ENCODE data around the gene DNAH6.
"Not testable (repeated sequence)": the region's sequence is repeated elsewhere in the genome, so short reads cannot be mapped to it uniquely, and the experiment has no call there.

DNAH6 gene, protein sequence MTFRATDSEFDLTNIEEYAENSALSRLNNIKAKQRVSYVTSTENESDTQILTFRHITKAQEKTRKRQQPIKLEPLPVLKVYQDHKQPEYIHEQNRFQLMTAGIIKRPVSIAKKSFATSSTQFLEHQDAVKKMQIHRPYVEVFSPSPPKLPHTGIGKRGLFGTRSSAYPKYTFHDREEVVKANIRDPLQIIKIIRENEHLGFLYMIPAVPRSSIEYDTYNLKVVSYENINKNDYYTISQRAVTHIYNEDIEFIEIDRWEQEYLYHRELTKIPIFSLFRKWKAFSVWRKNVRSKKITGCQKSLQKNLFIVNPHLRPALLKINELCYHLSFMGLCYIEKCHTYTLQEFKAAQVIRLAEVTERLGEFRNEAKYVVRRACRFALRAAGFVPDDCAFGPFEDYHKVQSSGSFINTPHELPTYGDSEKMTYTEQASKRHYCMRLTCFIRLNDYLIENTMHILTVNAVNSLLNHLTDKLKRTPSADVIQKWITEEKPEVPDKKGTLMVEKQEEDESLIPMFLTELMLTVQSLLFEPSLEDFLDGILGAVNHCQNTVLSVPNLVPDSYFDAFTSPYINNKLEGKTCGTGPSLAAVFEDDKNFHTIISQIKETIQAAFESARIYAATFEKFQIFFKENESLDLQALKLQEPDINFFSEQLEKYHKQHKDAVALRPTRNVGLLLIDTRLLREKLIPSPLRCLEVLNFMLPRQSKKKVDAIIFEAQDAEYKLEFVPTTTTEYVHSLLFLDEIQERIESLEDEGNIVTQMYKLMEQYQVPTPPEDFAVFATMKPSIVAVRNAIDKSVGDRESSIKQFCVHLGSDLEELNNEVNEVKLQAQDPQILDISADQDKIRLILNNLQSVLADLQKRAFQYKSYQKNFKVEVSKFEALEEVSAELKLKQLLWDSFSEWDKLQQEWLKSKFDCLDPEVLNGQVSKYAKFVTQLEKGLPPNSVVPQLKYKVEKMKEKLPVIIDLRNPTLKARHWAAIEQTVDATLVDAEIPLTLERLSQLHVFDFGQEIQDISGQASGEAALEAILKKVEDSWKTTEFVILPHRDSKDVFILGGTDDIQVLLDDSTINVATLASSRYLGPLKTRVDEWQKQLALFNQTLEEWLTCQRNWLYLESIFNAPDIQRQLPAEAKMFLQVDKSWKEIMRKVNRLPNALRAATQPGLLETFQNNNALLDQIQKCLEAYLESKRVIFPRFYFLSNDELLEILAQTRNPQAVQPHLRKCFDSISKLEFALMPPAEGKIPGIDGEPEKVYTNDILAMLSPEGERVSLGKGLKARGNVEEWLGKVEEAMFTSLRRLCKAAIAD (N-terminal part only)

DNA sequence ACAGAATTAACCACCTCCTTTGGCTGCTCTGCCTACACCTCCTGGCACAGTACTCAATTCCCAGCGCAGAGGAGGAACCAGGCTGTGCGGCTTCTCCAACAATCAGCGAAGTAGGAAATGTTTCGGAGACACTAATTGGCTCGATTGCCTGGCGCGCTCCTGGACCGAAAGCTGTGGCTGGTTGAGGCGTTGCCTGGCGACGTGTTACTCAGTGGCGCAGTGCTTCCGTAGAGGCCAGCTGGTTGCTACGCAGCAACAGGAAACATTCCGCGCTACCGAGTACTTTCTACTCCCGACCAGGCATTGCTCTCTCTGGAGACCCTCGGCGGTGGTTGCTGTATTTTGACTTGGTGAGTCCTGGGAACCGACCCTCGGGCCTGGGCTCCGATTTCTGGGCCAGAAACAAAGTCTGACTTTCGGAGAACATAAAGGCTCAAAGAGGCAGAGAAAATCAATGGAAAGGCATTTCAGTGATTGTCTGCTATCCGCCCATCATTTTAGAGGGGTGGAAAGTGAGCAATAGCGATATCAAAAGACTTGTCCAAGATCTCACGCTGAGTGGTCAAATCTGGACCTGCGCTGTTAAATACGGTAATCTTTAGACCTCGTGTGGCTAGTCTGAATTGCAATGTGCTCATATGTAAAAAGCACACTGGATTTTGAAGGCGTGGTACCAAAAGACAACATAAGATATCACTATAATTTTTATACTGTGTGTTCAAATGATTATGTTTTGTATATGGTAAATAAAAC lies at the start of gene DNAH6:
DNAH6 (plus strand) TSS at position 265 of the 753 bp plus-strand sequence. CDS start 1,329 bp downstream, outside the sequence.
- DNase-seq = peak; percentile 87

DNA sequence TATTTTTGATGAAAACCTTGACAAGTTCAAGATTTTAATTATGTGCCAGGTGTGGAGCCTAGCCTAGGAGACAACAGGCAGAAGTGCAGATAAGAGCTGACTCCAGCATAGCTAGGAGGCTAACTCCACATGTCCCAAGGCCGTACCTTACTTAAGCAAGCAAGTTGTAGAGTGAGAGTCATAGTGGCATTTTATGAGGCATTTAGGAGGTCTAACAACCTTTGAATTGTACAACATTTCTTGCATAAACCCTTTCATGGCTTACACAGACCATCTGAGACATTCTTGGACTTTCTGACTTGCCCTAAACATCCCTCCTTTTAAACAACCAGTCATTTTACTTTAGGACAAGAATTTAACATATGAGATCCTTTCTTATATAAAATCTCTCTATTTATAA lies 48.9 kb upstream of the DNAH6 start:
- DNase-seq = no peak

DNA sequence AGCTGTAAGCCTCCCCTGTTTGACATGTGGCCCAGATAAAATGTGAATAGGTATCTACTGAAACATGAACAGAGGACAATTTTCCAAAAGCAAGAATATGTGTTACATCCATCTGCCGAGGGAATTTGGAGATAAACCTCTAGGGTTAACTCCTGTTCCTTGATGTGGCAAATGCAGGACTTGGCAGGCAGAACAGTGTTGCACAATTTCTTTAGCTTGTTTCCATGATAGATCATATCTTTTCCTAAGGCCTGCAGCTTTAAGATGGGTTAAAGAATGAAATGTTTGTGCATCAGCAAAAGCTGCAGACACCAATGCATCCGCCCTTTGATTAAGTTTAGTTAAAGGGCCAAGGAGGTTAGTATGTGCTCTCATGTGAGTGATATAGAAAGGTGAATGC lies 43.9 kb upstream of the DNAH6 start:
- DNase-seq = not testable (repeated sequence)

DNA sequence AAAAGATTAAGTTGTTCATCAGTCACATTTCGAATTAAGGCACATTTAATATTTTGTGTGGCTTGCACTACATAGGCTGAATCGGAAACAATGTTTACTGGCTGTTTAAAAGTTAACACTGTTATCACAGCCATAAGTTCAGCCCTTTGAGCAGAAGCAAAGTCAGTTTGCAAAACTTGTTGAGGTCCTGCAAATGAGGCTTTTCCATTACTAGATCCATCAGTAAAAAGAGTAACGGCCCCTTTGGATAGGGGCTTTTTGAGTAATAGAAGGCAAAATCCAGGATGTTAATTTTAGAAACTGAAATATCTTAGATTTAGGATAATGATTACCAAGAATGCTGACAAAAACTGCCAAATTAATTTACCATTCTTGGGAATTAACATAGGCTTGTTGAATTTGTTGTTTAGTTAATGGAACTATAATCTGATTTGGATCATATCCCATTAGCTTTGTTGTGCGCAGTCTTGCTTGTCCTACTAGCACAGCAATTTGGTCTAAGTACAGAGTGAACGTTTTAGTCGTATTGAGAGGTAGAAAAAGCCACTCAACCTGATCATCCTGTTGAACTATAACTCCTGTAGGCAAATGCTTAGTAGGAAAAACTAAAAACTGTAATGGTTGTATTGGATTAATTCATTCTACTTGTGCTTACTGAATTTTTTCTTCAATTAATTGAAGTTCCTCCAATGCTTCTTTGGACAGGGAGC lies 43.3 kb upstream of the DNAH6 start:
- no peak for DNase-seq

DNA sequence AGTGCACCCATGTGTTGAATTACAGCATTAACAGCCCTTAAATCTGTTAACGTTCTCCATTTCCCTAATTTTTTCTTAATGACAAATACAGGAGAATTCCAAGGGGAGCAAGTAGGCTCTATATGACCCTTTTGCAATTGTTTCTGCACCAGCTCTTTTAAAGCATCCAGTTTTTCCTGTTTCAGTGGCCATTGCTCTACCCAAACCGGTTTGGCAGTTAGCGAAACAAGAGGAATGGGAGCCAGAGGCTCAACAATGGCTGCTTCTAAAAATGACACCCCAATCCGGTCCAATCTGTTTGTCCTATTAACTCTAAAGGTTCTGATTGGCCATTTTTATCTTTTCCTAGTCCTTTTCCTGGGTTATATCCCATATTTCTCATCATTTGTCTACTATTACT lies 42.1 kb upstream of the DNAH6 start:
- no peak for DNase-seq

DNA sequence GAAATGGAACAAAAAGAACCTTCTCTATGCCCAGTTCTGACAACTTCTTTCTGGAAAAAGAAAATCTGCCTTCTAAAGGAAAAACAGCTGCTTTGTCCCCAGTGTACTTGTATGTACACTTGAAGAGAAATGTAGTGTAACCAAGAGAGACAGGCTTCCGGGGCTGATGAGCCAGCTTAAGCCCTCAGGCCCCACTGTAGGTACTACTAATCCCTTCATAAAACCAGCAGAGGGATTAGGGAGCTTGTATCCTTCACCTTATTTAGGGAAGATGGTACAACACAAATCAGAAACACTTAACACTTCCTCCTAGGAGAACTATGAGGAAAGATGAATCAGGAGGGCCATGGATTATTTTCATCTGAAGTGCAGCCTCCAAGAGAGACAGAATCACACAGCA lies 38.4 kb upstream of the DNAH6 start:
- no peak for DNase-seq

DNA sequence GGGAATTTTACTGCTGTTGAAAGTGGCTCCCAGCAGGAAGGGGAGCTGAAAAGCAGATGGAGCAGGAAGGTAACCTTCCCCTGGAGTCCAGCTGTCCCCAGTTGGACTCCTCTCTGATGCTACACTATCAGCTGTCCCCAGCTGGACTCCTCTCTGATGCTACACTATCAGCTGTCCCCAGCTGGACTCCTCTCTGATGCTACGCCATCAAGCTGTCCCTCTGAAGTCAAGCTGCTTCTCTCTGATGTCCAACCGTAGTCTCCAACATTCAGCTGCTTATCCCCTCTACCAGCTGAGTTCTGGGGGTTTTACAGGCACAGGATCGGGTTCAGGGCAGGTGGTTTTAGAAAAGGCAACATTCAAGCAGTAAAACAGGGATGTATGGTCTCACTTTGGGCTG lies 37.4 kb upstream of the DNAH6 start:
- no peak for DNase-seq

DNA sequence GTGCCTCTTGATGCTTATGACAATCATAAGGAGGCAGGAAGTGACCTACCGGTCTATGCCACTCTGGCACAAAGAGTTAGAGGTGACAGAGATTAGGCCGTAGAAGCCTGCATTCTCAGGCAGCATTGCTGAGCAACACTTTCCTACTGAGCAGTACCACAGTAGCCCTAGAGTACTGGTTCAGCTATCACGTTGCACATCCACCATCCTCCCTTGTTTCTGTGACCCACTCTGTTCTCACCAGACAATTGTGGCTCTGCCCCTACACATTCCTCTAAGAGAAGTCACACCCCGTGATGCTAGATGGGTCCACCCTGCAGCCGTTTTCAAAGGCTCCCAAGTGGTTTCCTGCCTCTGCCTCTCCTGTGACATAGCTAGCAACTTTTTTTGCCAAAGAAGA lies 34.6 kb upstream of the DNAH6 start:
- DNase-seq = peak; percentile 43

DNA sequence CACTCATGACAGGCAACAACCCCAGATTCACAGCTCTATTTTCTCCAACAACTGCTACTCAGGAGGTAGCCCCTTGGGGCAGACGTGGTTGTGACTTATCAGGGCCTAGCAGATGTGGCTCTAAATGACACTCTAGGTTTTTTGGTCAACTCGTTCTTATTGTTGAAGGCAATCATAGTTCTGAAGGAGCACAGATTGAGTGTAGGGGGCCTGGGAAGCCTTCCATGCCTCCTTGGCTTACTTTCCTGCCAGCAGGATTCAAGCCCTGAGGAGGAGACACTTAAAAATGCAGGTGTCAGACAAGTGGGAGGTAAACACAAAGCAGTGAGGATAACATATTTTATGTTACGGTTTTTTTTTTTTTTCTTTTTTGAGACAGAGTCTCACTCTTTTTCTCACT lies 33.7 kb upstream of the DNAH6 start:
- DNase-seq = no peak

DNA sequence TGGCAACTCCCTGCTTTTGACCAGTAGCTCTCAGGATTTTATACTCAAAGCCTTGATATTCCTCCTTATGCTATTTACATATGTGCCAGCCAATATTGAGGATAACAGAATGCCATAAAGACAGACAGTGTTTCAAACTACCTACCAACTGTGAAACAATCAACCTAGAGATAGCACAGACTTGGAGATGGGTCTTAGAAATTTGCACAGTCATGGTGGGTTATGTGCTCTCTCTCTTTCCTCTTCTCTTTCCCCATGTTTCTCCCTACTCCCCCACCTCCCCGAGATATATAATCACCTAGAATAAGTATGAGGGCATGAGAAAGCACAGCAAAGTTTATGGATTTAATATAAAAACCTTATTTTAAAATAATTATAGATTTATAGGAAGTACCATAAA lies 33.0 kb upstream of the DNAH6 start:
- DNase-seq = no peak

DNA sequence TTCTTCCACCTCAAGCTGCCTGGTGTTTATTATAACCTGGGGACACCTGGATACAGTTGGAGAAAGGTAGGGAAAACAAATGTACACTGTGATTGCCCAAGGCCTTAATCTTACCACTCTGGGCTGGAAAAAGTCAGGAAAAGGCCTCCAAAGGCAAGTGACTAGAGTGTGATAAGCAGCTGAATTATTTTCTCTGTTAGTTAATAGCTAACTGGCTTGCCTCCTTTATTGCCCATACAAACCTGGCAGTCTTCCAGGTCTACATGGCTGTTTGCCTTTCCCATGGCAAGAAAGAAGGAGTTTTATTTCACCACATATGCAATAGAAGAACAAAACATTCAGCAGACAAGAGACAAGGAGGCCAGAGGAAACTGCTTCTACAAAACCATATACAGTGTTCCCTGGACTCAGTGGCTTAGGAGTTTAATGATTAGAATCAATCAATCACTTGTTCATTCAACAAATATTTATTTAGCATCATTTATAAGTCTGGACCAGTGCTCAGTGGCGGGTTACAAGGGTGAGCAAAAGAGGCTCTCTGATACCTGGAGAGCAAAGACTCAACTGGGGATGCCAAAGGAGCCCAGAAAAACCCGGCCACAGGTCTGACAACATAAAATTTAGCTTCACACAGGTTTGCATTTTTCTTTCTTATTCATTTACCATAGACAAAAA lies 29.7 kb upstream of the DNAH6 start:
- no peak for DNase-seq

DNA sequence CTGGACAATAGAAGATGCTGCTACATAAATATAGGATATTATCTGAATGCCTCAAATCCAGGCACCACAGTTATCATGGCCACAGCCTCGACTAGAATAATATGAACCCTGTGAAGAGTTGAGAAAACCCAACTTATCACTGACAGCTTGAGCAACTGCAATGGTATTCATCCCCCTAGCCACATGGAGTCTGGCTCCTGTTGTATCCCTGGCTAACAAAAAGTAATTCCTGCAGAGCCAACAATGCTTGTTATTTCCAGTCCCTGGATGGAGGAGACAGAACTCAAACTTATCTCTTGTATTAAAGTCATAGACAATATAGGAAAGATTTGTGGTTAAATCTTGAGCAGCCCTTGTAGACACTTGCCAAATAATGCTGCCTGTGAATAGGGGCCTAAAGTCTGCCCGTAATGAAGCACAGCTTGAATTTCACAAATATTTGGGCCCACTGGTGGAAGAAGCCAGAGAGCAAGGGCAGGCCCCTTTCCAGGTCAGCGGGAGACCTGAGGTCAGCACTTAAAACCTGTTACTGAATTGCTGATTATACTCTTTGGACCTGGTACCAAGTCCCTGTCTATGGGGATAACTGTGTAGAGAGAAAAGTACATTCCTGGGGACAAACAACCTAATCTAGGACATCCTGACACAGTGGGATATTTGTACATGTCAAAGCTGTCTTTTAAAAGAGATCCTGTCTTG lies 28.9 kb upstream of the DNAH6 start:
- DNase-seq = no peak

DNA sequence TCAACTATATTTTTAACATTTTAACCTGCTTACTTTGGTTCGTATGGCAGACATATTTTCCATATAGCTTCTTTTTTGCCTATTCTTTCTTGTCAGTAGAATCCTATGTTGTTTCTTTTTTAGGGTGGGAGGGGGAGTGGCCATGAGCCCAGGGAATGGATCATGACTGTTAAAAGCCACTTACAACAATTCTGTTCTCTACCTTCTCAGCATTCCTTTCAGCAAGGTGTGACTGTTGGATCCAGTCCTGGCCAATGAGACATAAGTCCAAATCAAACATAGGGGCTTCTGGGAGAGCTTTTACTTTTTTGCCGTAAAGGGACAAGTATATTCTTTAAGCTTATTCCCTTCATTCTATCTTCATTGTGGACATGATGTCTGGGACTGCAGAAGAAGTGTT lies 25.0 kb upstream of the DNAH6 start:
- DNase-seq = no peak

DNA sequence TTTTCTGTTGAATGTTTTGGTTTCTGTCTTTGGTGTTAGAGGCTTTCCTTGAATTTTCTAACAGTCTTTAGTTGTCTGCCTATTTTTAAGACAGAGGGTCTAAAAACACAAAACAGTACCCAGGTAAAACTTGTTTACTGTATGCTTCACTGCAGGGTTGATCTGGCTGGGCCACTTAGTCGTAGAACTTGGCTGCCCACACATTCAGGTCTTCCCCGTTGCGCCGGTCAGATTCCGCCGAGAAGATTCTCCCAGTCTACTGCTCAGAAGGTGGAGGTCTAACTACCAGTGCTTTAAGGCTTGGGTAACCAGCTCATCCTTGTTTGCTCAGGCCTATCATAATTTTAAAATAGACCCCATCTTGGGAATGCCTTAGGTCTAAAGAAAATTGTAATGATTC lies 24.6 kb upstream of the DNAH6 start:
- DNase-seq = no peak

DNA sequence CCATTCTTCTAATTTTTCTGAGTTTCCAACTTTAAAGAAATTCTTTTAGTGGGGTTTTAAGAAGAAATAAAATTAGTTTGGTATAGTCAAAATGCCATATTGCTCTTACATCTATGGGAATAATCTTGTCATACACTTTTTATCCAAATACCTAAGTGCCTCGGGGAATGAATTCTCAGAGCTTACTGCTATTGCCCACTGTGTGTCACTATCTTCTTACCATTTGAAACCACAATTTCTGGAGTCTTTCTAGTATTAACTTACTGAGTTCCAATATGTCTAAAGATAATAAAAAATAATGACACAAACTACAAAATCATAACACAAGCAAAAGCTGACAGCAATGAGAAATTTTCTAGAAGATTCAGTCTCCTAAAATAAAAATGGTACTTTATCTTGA lies 23.7 kb upstream of the DNAH6 start:
- DNase-seq = no peak

DNA sequence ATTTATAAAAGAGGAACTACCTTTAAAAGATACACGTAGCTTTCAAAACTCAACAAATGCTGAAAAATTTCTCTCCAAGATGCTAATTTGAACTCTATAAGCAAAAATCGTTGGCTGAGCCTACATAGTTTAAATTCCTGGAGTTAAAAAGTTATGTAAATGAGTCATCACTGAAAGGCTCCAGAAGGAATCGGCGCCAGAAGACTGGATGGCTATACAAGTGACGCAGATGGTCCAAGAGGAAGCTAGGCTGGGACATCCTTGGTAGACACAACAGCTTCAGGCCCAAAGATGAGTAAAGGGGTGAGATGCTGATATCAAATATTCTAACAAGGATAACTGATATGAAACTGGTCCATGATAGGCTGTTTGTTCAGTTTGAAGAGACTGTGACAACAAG lies 22.8 kb upstream of the DNAH6 start:
- no peak for DNase-seq

DNA sequence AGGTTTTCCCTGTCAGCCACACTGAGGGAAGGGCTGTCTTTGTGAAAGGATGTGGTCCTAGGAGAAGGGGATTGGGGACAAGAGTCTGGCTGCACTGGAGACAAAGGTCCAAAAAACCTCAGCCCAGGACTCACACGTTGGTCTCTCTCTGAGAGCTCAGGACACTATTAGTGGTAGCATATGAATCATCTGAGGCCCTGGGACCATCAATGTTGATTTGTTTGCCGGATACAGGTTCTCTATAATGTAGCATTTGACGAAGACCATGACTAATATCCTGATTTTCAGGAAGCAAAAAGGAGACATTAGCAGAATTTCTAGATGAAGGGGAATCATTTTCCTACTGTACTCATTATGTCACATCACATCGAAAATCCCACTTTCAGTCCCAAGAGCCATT lies 22.2 kb upstream of the DNAH6 start:
- DNase-seq = no peak

DNA sequence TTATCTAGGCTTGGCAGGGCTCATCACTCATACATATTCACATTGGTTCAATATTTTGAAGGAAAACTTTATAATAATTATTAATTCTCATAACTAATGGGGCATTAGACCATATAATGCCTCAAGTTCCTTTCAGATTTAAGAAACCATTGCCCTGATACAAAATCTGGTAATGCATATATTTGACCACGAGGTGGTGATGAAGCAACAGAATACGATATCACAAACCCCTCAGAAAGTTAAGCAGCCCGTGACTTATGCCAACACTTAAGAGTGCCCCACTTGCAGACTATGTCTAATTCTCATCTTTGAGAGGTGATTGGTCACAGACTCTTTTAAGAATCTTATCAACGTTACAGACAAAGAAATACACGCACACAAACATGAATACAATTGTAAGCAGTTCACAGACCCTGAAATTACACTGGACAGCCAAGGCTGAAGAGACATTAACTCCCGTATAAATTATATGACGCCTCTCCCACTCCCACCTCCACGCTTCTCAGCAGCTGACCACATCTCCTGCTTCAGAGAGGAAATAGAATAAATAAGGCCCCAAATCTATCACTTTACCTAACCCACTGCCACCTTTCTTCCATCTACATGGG lies 20.7 kb upstream of the DNAH6 start:
- peak; percentile 50 for DNase-seq

DNA sequence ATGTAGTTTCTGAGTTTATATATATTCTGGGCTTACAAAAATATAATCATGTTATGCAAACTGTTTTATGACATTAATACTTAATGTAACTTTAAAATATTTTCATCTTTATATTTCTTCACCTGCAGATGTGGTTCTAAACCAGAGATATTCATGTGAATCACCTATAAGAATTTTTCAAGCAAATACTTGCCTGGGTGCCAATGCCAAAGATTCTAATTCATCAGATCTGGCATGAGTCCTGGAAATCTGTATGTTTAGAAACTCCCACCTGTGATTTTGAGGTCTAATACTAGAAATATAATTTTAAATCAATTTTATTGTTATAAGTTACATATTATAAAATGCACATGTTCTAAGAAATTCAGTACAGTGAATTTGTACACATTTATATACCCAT lies 19.9 kb upstream of the DNAH6 start:
- no peak for DNase-seq

DNA sequence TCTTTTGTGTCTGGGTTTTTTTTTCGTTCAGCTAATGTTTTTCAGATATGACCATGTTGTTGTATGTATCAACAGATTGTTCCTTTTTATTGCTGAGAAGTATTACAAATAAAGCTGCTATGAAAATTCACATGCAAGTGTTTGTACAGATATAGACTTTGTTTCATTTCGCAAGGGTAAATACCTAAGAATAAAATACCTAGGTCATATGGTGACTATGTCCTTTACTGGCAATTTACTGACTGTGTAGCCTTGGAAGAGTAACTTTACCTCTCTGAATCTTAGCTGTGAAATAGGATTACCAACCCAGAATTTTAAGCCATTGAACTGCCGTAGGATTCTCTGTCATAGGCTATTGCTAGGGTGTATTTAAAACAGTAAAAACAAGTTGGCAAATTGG lies 19.0 kb upstream of the DNAH6 start:
- no peak for DNase-seq

All from CD4-positive, alpha-beta T cell treated with Interleukin-17A for 4 hours (primary cell).